ENCODE results near the gene IRF2BP2.

IRF2BP2 gene

DNA sequence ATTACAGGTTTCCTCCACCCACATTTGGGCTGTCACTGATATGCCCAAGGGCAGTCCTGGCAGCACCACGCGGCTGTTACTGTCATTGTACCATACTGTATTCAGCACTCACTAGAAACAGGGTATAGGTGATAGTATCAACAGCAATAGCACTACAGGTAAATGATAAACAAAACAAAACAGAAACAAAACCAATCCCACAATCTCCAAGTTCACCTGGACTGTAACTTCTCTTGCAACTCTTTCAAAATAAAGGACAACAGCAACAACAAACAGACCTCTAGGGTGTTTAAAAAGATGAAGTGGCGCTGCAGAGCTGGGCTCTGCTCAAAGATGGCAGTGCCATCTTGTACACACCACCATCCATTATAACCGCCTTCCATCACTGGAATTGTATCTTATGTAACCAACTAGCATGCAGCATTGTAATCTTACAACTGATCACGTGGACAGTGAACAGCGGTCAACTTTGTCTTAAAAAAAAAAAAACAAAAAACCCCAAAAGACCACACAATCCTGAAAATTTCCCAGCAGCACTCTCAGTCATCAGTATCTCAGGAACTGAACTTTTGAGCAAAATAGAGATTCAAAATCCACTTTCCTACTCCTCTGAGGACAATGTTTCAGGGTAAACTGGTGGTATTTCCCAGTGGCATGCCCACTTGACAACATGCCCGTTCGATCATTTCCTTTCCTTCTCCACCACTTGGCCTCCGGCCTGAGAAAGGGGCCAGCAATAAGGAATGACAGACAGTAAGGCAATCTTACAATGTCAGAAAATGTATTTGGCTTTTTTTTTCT is 3.8 kb downstream of the IRF2BP2 start (continued):
- TF ChIP-seq ZSCAN30 (tag by site-specific recombination; IDR thresholded peaks at IDR 0.05) (0 out of 2 replicates have a peak, but pooled peaks have one; percentile 44), ZNF426 (tag by site-specific recombination; IDR thresholded peaks at IDR 0.05) (no peak), ZNF394 (tag by site-specific recombination; IDR thresholded peaks at IDR 0.05; ENCODE audit: borderline replicate concordance) (no peak), FEZF1 (tag by site-specific recombination; IDR thresholded peaks at IDR 0.05) (no peak), ZNF266 (tag by site-specific recombination; IDR thresholded peaks at IDR 0.05; ENCODE audit: low read depth) (no peak), ZNF324 (tag by site-specific recombination; IDR thresholded peaks at IDR 0.05) (0 out of 2 replicates have a peak, but pooled peaks have one; percentile 27), ZNF843 (tag by site-specific recombination; IDR thresholded peaks at IDR 0.05) (no peak), EGR2 (tag by site-specific recombination; IDR thresholded peaks at IDR 0.05; ENCODE audit: low read depth) (no peak), ZNF670 (tag by site-specific recombination; IDR thresholded peaks at IDR 0.05; ENCODE audit: low read depth) (no peak), BCL11B (tag by site-specific recombination; IDR thresholded peaks at IDR 0.05; ENCODE audit: low read depth) (no peak; the same call in 1 of the 2 replicates), ZBTB48 (tag by site-specific recombination; IDR thresholded peaks at IDR 0.05) (no peak), ZNF629 (tag by site-specific recombination; IDR thresholded peaks at IDR 0.05) (peak; percentile 48; the same call in 1 of the 2 replicates), ZNF514 (tag by site-specific recombination; IDR thresholded peaks at IDR 0.05) (no peak), ZNF654 (tag by site-specific recombination; IDR thresholded peaks at IDR 0.05; ENCODE audit: low read depth) (no peak), ZNF175 (tag by site-specific recombination; IDR thresholded peaks at IDR 0.05) (no peak), GLIS1 (tag by site-specific recombination; IDR thresholded peaks at IDR 0.05) (no peak)
- TF ChIP-seq, protein P1, sequence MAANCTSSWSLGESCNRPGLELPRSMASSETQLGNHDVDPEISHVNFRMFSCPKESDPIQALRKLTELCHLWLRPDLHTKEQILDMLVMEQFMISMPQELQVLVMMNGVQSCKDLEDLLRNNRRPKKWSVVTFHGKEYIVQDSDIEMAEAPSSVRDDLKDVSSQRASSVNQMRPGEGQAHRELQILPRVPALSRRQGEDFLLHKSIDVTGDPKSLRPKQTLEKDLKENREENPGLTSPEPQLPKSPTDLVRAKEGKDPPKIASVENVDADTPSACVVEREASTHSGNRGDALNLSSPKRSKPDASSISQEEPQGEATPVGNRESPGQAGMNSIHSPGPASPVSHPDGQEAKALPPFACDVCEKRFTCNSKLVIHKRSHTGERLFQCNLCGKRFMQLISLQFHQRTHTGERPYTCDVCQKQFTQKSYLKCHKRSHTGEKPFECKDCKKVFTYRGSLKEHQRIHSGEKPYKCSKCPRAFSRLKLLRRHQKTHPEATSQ (tag by site-specific recombination; IDR thresholded peaks at IDR 0.05) = no peak
- TF ChIP-seq, protein P2, sequence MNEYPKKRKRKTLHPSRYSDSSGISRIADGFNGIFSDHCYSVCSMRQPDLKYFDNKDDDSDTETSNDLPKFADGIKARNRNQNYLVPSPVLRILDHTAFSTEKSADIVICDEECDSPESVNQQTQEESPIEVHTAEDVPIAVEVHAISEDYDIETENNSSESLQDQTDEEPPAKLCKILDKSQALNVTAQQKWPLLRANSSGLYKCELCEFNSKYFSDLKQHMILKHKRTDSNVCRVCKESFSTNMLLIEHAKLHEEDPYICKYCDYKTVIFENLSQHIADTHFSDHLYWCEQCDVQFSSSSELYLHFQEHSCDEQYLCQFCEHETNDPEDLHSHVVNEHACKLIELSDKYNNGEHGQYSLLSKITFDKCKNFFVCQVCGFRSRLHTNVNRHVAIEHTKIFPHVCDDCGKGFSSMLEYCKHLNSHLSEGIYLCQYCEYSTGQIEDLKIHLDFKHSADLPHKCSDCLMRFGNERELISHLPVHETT (tag by site-specific recombination; IDR thresholded peaks at IDR 0.05) = 0 out of 2 replicates have a peak, but pooled peaks have one; percentile 28
- TF ChIP-seq, protein P3, sequence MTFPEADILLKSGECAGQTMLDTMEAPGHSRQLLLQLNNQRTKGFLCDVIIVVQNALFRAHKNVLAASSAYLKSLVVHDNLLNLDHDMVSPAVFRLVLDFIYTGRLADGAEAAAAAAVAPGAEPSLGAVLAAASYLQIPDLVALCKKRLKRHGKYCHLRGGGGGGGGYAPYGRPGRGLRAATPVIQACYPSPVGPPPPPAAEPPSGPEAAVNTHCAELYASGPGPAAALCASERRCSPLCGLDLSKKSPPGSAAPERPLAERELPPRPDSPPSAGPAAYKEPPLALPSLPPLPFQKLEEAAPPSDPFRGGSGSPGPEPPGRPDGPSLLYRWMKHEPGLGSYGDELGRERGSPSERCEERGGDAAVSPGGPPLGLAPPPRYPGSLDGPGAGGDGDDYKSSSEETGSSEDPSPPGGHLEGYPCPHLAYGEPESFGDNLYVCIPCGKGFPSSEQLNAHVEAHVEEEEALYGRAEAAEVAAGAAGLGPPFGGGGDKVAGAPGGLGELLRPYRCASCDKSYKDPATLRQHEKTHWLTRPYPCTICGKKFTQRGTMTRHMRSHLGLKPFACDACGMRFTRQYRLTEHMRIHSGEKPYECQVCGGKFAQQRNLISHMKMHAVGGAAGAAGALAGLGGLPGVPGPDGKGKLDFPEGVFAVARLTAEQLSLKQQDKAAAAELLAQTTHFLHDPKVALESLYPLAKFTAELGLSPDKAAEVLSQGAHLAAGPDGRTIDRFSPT (tag by site-specific recombination; IDR thresholded peaks at IDR 0.05) = peak; percentile 80; the same call in 1 of the 2 replicates
- TF ChIP-seq, protein P4, sequence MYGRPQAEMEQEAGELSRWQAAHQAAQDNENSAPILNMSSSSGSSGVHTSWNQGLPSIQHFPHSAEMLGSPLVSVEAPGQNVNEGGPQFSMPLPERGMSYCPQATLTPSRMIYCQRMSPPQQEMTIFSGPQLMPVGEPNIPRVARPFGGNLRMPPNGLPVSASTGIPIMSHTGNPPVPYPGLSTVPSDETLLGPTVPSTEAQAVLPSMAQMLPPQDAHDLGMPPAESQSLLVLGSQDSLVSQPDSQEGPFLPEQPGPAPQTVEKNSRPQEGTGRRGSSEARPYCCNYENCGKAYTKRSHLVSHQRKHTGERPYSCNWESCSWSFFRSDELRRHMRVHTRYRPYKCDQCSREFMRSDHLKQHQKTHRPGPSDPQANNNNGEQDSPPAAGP (tag by site-specific recombination; IDR thresholded peaks at IDR 0.05) = 0 out of 2 replicates have a peak, but pooled peaks have one; percentile 11
- TF ChIP-seq, protein P5, sequence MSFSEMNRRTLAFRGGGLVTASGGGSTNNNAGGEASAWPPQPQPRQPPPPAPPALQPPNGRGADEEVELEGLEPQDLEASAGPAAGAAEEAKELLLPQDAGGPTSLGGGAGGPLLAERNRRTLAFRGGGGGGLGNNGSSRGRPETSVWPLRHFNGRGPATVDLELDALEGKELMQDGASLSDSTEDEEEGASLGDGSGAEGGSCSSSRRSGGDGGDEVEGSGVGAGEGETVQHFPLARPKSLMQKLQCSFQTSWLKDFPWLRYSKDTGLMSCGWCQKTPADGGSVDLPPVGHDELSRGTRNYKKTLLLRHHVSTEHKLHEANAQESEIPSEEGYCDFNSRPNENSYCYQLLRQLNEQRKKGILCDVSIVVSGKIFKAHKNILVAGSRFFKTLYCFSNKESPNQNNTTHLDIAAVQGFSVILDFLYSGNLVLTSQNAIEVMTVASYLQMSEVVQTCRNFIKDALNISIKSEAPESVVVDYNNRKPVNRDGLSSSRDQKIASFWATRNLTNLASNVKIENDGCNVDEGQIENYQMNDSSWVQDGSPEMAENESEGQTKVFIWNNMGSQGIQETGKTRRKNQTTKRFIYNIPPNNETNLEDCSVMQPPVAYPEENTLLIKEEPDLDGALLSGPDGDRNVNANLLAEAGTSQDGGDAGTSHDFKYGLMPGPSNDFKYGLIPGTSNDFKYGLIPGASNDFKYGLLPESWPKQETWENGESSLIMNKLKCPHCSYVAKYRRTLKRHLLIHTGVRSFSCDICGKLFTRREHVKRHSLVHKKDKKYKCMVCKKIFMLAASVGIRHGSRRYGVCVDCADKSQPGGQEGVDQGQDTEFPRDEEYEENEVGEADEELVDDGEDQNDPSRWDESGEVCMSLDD (tag by site-specific recombination; IDR thresholded peaks at IDR 0.05) = no peak
- TF ChIP-seq, protein P6, sequence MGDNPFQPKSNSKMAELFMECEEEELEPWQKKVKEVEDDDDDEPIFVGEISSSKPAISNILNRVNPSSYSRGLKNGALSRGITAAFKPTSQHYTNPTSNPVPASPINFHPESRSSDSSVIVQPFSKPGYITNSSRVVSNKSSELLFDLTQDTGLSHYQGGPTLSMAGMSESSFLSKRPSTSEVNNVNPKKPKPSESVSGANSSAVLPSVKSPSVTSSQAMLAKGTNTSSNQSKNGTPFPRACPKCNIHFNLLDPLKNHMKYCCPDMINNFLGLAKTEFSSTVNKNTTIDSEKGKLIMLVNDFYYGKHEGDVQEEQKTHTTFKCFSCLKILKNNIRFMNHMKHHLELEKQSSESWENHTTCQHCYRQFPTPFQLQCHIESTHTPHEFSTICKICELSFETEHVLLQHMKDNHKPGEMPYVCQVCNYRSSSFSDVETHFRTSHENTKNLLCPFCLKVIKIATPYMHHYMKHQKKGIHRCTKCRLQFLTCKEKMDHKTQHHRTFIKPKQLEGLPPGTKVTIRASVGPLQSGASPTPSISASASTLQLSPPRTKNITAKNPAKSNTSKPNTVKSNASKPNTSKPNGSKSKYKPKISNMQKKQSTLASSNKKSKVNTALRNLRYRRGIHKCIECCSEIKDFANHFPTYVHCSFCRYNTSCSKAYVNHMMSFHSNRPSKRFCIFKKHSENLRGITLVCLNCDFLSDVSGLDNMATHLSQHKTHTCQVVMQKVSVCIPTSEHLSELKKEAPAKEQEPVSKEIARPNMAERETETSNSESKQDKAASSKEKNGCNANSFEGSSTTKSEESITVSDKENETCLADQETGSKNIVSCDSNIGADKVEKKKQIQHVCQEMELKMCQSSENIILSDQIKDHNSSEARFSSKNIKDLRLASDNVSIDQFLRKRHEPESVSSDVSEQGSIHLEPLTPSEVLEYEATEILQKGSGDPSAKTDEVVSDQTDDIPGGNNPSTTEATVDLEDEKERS (tag by site-specific recombination; IDR thresholded peaks at IDR 0.05) = no peak
- TF ChIP-seq, protein P7, sequence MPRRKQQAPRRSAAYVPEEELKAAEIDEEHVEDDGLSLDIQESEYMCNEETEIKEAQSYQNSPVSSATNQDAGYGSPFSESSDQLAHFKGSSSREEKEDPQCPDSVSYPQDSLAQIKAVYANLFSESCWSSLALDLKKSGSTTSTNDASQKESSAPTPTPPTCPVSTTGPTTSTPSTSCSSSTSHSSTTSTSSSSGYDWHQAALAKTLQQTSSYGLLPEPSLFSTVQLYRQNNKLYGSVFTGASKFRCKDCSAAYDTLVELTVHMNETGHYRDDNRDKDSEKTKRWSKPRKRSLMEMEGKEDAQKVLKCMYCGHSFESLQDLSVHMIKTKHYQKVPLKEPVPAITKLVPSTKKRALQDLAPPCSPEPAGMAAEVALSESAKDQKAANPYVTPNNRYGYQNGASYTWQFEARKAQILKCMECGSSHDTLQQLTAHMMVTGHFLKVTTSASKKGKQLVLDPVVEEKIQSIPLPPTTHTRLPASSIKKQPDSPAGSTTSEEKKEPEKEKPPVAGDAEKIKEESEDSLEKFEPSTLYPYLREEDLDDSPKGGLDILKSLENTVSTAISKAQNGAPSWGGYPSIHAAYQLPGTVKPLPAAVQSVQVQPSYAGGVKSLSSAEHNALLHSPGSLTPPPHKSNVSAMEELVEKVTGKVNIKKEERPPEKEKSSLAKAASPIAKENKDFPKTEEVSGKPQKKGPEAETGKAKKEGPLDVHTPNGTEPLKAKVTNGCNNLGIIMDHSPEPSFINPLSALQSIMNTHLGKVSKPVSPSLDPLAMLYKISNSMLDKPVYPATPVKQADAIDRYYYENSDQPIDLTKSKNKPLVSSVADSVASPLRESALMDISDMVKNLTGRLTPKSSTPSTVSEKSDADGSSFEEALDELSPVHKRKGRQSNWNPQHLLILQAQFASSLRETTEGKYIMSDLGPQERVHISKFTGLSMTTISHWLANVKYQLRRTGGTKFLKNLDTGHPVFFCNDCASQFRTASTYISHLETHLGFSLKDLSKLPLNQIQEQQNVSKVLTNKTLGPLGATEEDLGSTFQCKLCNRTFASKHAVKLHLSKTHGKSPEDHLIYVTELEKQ (tag by site-specific recombination; IDR thresholded peaks at IDR 0.05; ENCODE audit: borderline replicate concordance) = no peak

All from HEK293 (cell line).